Heart right ventricle (tissue), 16 donors: Measurements from ENCODE around the gene IL17B. TPM values are rescaled to one million over a fixed set of nuclear protein-coding genes. Genes with fewer than 3 reads are reported as not detected.

ENCODE experiments used
- ATAC-seq, 8 donors: fragments of 200-7000 bp; cut with Tn5 transposase; one replicate each; pipeline ENCODE4 v1.9.1; 2020; ENCODE audit warnings: mild to moderate bottlenecking in 8 of 8, moderate library complexity in 8 of 8, moderate number of reproducible peaks in 1 of 8
- DNase-seq, 2 donors: peaks; one replicate each; pipeline ENCODE4 v3.0.0-alpha.2; 2020
- H3K27ac ChIP-seq, 10 donors: fragments of 200-600 bp; sonication (generic) in 2 of 10; one replicate each; pipeline versions ENCODE4 v1.5.0 to v1.8.0; 2020 to 2022; ENCODE audit warnings: mild to moderate bottlenecking in 3 of 10
- H3K27me3 ChIP-seq, 7 donors: fragments of 200-600 bp; one replicate each; pipeline ENCODE4 v1.8.0; 2021 to 2022; ENCODE audit warnings: mild to moderate bottlenecking in 2 of 7
- H3K36me3 ChIP-seq, 9 donors: fragments of 200-600 bp; sonication (generic) in 1 of 9; one replicate each; pipeline versions ENCODE4 v1.5.0 to v1.8.0; 2020 to 2022; ENCODE audit warnings: mild to moderate bottlenecking in 2 of 9
- H3K4me1 ChIP-seq, 9 donors: fragments of 200-600 bp; sonication (generic) in 1 of 9; one replicate each; pipeline versions ENCODE4 v1.5.0 to v1.8.0; 2020 to 2022; ENCODE audit warnings: mild to moderate bottlenecking in 4 of 9
- H3K4me3 ChIP-seq, 10 donors: fragments of 200-600 bp; sonication (generic) in 2 of 10; one replicate each; pipeline versions ENCODE4 v1.5.0 to v1.8.0; 2020 to 2022; ENCODE audit warnings: mild to moderate bottlenecking in 7 of 10, moderate library complexity in 2 of 10
- H3K9me3 ChIP-seq, 11 donors: fragments of 200-600 bp in 10 of 11; sonication (generic) in 2 of 11; one replicate each; pipeline versions ENCODE4 v1.5.0 to v1.8.0; 2013 to 2022; ENCODE audit warnings: mild to moderate bottlenecking in 2 of 11, control low read depth in 1 of 11, moderate library complexity in 1 of 11
- CTCF ChIP-seq, 9 donors: fragments of 200-600 bp; sonication (generic) in 2 of 9; IDR thresholded peaks; one replicate each; pipeline versions ENCODE4 v1.5.0 to v1.8.0; 2021 to 2022; ENCODE audit warnings: antibody characterized with exemption in 9 of 9, mild to moderate bottlenecking in 5 of 9, moderate library complexity in 1 of 9
- WGBS, 2 donors: extraction: QIAGEN DNeasy Blood & Tissue Kit; methylation state at CpG; one replicate each; pipeline ENCODE4 v1.1.7; 2013; ENCODE audit warnings: inconsistent platforms in 1 of 2; 5-methylcytosine and 5-hydroxymethylcytosine counted together
- intact Hi-C, 10 donors: fragments of 100-400 bp; cut with DNase I; formaldehyde crosslinking; loops; one replicate each; pipeline versions ENCODE4 v1.11.1 to v1.14.2; 2022
- polyA plus RNA-seq, 2 donors: library from polyadenylated mRNA; stranded (reverse); fragments of 200-250 nt; gene quantifications; one replicate each; pipeline ENCODE4 v1.2.3, GENCODE V29; 2013
- total RNA-seq, 10 donors: library from RNA; stranded (reverse); fragmentation: NEBNext Ultra II Directional in 3 of 10; extraction: Animal tissue kit (Norgen Biotek cat#: 25700) in 3 of 10; gene quantifications; one replicate each; pipeline versions ENCODE4 v1.2.1 to v1.2.4, GENCODE V29; 2021 to 2023
- donor health status: Arrhythmogenic right ventricular cardiomyopathy.
- donor health status: ischemic (EF 13 %, LVEDD 7.1; RV severe dilation, severe dysfunction).
- donor health status: healthy with polysubstance abuse.
- donor health status: DM: no; HTN: yes; CAD: no.
- donor health status: DM: no; HTN: no; CAD: no.
- donor health status: ischemic (EF 25% LVEDD 6.9; RV normal size, moderate dysfunction).
- donor health status: ischemic (EF 25% LVEDD 5.7; RV mildly dilated, moderate dysfunction).
- donor health status: healthy.
- donor health status: DM: yes; HTN: yes; CAD: no.
- donor health status: Ischemic cardiomyopathy.
- donor health status: ischemic (EF 35%, LVEDD 5.7; RV mildly dilated, moderate dysfunction).
- donor health status: nonischemic (EF 11% LVEDD 7.7; RV severe dilation, severe dysfunction).
- donor health status: DM: yes; HTN: yes; CAD: no.
- donor health status: PGD.
- donor health status: ischemic (EF 29% LVEDD 5.4; RV normal size, mild dysfunction).
- donor health status: nonischemic (EF 23%, LVEDD 6.1; RV moderate dilation, normal function).

Gene IL17B
- total and polyA plus RNA-seq, 12 donors = 0.44 to 0.83 (median 0.57) TPM; not detected in 9

- WGBS, 2 donors = 79 to 85% methylated on average over 15 of the region's 15 CpGs
- DNase-seq (no peak), ATAC-seq (no peak)
- H3K27me3 ChIP-seq = no peaks in the 10 kb centered on the region
- no peak for TF ChIP-seq CTCF (IDR thresholded peaks at IDR 0.05)
- intact Hi-C loops = no loop called here
- H3K36me3 ChIP-seq = peaks cover 0 to 7% (median 0%) of the 10 kb centered on the region in 9 donors
- H3K9me3 ChIP-seq = no peaks in the 10 kb centered on the region
- no peak overlapping the region for H3K4me3 ChIP-seq
- H3K4me1 ChIP-seq = peaks cover 0 to 43% (median 12%) of the 10 kb centered on the region in 9 donors
- H3K27ac ChIP-seq = peak overlapping the region in 5 of 10 donors; percentile 70 to 80 (median 77)
Observed at GRCh38 chr5:149403923-149404745, 25.0 kb upstream of the IL17B start.

GRCh38 chr5:149402291-149402690 is 23.2 kb upstream of the IL17B start:
- no peaks in the 10 kb centered on the region for H3K27me3 ChIP-seq
- H3K4me1 ChIP-seq = peaks cover 0 to 38% (median 12%) of the 10 kb centered on the region in 9 donors
- ATAC-seq (no peak), DNase-seq (no peak)
- intact Hi-C loops = no loop called here
- TF ChIP-seq CTCF (IDR thresholded peaks at IDR 0.05) = no peak
- H3K4me3 ChIP-seq = no peak overlapping the region
- no peak overlapping the region for H3K27ac ChIP-seq
- H3K9me3 ChIP-seq = no peaks in the 10 kb centered on the region
- no peaks in the 10 kb centered on the region for H3K36me3 ChIP-seq
- WGBS, 2 donors = 93 to 96% methylated on average over 3 of the region's 3 CpGs

- H3K27ac ChIP-seq = peak overlapping the region in 2 of 10 donors; percentile 5 to 7
- TF ChIP-seq CTCF (IDR thresholded peaks at IDR 0.05) = no peak
- no peak for ATAC-seq
Observed at GRCh38 chr5:149401051-149401450, 22.0 kb upstream of the IL17B start.

GRCh38 chr5:149400304-149400703 is 21.2 kb upstream of the IL17B start:
- Histone ChIP-seq H3K4me3 (no peak overlapping the region), H3K27me3 (no peaks in the 10 kb centered on the region), H3K9me3 (no peaks in the 10 kb centered on the region), H3K36me3 (no peaks in the 10 kb centered on the region), H3K27ac (peak overlapping the region in 5 of 10 donors; percentile 5 to 52 (median 17)), H3K4me1 (peaks cover 0 to 29% (median 8%) of the 10 kb centered on the region in 9 donors)
- ATAC-seq (peak in 7 of 8 donors; percentile 18 to 79 (median 65)), DNase-seq (no peak)
- no peak for TF ChIP-seq CTCF (IDR thresholded peaks at IDR 0.05)
- 59 to 73% methylated on average over 6 of the region's 6 CpGs for WGBS, 2 donors
- intact Hi-C loops = no loop called here

More at GRCh38 chr5:149401051-149401450, 22.0 kb upstream of the IL17B start:
- peaks cover 0 to 37% (median 12%) of the 10 kb centered on the region in 9 donors for H3K4me1 ChIP-seq
- no peaks in the 10 kb centered on the region for H3K36me3 ChIP-seq
- no peak overlapping the region for H3K4me3 ChIP-seq
- H3K9me3 ChIP-seq = no peaks in the 10 kb centered on the region
- 96 to 97% methylated on average over 2 of the region's 2 CpGs for WGBS, 2 donors
- DNase-seq = no peak
- H3K27me3 ChIP-seq = no peaks in the 10 kb centered on the region
- intact Hi-C loops = no loop called here
